Measurements from ENCODE around the gene PYGL. TPM values are rescaled to one million over a fixed set of nuclear protein-coding genes. Genes with fewer than 3 reads are reported as not detected.

The PYGL gene
- total and polyA plus RNA-seq, 8 donors, result 6.7 to 35.6 (median 17.9) TPM

GRCh38 chr14:50977863-50978528, 33.7 kb upstream of the PYGL start:
- Histone ChIP-seq H3K27me3 (no peaks in the 10 kb centered on the region), H3K4me1 (no peaks in the 10 kb centered on the region), H3K4me3 (no peak overlapping the region), H3K27ac (no peak overlapping the region), H3K9me3 (no peaks in the 10 kb centered on the region), H3K36me3 (no peaks in the 10 kb centered on the region)
- TF ChIP-seq POLR2A (IDR thresholded peaks at IDR 0.05) (no peak), EP300 (IDR thresholded peaks at IDR 0.05) (no peak), CTCF (IDR thresholded peaks at IDR 0.05) (no peak), POLR2AphosphoS5 (IDR thresholded peaks at IDR 0.05) (no peak)
- 73 to 90% (median 78%) methylated on average over 3 of the region's 3 CpGs for WGBS, 5 donors
- intact Hi-C loops (cut with DNase I; ENCODE audit: low total_unique reads), result no loop called here
- DNase-seq, result no peak

GRCh38 chr14:50974118-50974517, 29.8 kb upstream of the PYGL start:
- H3K9me3 ChIP-seq, result no peaks in the 10 kb centered on the region
- intact Hi-C loops (cut with DNase I; ENCODE audit: low total_unique reads), result no loop called here
- WGBS, 5 donors, result 84 to 93% (median 91%) methylated on average over 5 of the region's 5 CpGs

GRCh38 chr14:50972734-50973133, 28.5 kb upstream of the PYGL start:
- intact Hi-C loops (cut with DNase I; ENCODE audit: low total_unique reads), result no loop called here

More at GRCh38 chr14:50974118-50974517, 29.8 kb upstream of the PYGL start:
- H3K27ac ChIP-seq, result no peak overlapping the region
- no peaks in the 10 kb centered on the region for H3K27me3 ChIP-seq
- H3K36me3 ChIP-seq, result no peaks in the 10 kb centered on the region
- no peak overlapping the region for H3K4me3 ChIP-seq
- no peak for DNase-seq
- no peaks in the 10 kb centered on the region for H3K4me1 ChIP-seq
- no peak for TF ChIP-seq POLR2AphosphoS5 (IDR thresholded peaks at IDR 0.05)
- no peak for TF ChIP-seq EP300 (IDR thresholded peaks at IDR 0.05)
- TF ChIP-seq CTCF (IDR thresholded peaks at IDR 0.05), result no peak
- TF ChIP-seq POLR2A (IDR thresholded peaks at IDR 0.05), result no peak

GRCh38 chr14:50970886-50971781, 26.9 kb upstream of the PYGL start:
- H3K4me1 ChIP-seq, result no peaks in the 10 kb centered on the region
- H3K9me3 ChIP-seq, result no peaks in the 10 kb centered on the region
- intact Hi-C loops (cut with DNase I; ENCODE audit: low total_unique reads), result no loop called here
- H3K36me3 ChIP-seq, result no peaks in the 10 kb centered on the region
- no peaks in the 10 kb centered on the region for H3K27me3 ChIP-seq
- no peak overlapping the region for H3K27ac ChIP-seq
- TF ChIP-seq CTCF (IDR thresholded peaks at IDR 0.05) (no peak), EP300 (IDR thresholded peaks at IDR 0.05) (no peak), POLR2AphosphoS5 (IDR thresholded peaks at IDR 0.05) (no peak), POLR2A (IDR thresholded peaks at IDR 0.05) (no peak)
- WGBS, 5 donors, result 78 to 86% (median 84%) methylated on average over 6 of the region's 6 CpGs
- no peak overlapping the region for H3K4me3 ChIP-seq
- DNase-seq, result no peak

More at GRCh38 chr14:50972734-50973133, 28.5 kb upstream of the PYGL start:
- H3K27me3 ChIP-seq, result no peaks in the 10 kb centered on the region
- 87 to 93% (median 90%) methylated on average over 10 to 11 of the region's 11 CpGs for WGBS, 5 donors
- H3K36me3 ChIP-seq, result no peaks in the 10 kb centered on the region
- TF ChIP-seq POLR2A (IDR thresholded peaks at IDR 0.05), result no peak
- no peaks in the 10 kb centered on the region for H3K9me3 ChIP-seq
- H3K4me3 ChIP-seq, result no peak overlapping the region
- no peak for DNase-seq
- H3K27ac ChIP-seq, result no peak overlapping the region
- H3K4me1 ChIP-seq, result no peaks in the 10 kb centered on the region
